HepG2 (cell line): ENCODE measurements around the gene WDR18.

Experiments used
- FOXP1 ChIP-seq, 2 experiments: fragments of 450-650 bp in 1 of 2; IDR thresholded peaks; 2 replicates each; pipeline ENCODE4 v1.6.1; 2017 to 2018; ENCODE audit warnings: antibody characterized with exemption in 1 of 2
- MEIS2 ChIP-seq: sonication (generic); formaldehyde crosslinking; IDR thresholded peaks from 2 replicates; pipeline ENCODE4 v1.9.0; 2021; ENCODE audit warnings: mild to moderate bottlenecking, missing genetic modification reagents
- MYNN ChIP-seq: sonication (generic); formaldehyde crosslinking; IDR thresholded peaks from 2 replicates; pipeline ENCODE4 v1.4.0; 2020; ENCODE audit warnings: mild to moderate bottlenecking, low read depth, missing genetic modification reagents
- ZBTB33 ChIP-seq: sonication (generic); formaldehyde crosslinking; IDR thresholded peaks from 2 replicates; pipeline ENCODE4 v1.4.0; 2020; ENCODE audit warnings: missing genetic modification reagents
- ZFP37 ChIP-seq: sonication (generic); formaldehyde crosslinking; IDR thresholded peaks from 2 replicates; pipeline ENCODE4 v1.4.0; 2020; ENCODE audit warnings: missing genetic modification reagents, borderline replicate concordance
- ZFP90 ChIP-seq: sonication (generic); formaldehyde crosslinking; IDR thresholded peaks from 2 replicates; pipeline ENCODE4 v1.8.0; 2022; ENCODE audit warnings: missing genetic modification reagents, mild to moderate bottlenecking, inconsistent platforms, borderline replicate concordance
- ZSCAN25 ChIP-seq: sonication (generic); formaldehyde crosslinking; IDR thresholded peaks from 2 replicates; pipeline ENCODE4 v1.8.0; 2022; ENCODE audit warnings: mild to moderate bottlenecking, missing genetic modification reagents
- TF ChIP-seq, protein P1 (sequence below): sonication (generic); formaldehyde crosslinking; IDR thresholded peaks from 2 replicates; pipeline ENCODE4 v1.4.0; 2020; ENCODE audit warnings: missing genetic modification reagents, mild to moderate bottlenecking, borderline replicate concordance
- TF ChIP-seq, protein P2 (sequence below), 2 experiments: fragments of 450-650 bp in 1 of 2; sonication (generic) in 1 of 2; formaldehyde crosslinking; IDR thresholded peaks; 2 replicates each; pipeline versions ENCODE4 v1.5.0 to v1.8.0; 2020 to 2022; ENCODE audit warnings: mild to moderate bottlenecking in 1 of 2, missing genetic modification reagents in 1 of 2
- TF ChIP-seq, protein P3 (sequence below): sonication (generic); formaldehyde crosslinking; IDR thresholded peaks from 2 replicates; pipeline ENCODE4 v1.4.0; 2020; ENCODE audit warnings: missing genetic modification reagents, mild to moderate bottlenecking, borderline replicate concordance

DNA sequence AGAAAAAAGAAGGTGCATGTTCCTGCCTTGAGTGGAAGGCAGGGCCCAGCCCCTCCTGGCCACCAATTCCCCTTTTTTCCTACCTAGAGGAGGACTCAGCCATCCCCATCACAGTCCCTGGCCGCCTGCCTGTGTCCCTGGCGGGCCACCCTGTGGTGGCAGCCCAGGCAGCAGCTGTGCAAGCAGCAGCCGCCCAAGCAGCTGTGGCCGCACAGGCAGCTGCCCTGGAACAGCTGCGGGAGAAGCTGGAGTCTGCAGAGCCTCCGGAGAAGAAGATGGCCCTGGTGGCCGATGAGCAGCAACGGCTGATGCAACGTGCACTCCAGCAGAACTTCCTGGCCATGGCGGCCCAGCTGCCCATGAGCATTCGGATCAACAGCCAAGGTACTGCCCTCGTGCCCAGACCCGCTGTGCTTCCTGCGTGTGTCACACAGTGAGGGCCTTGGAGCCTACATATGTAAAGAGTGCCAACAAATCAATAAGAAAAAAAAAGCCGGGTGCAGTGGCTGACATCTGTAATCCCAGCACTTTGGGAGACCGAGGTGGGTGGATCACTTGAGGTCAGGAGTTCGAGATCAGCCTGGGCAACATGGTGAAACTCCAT lies 17.6 kb upstream of the WDR18 start:
- TF ChIP-seq MEIS2 (CRISPR knock-in tag) (no peak), ZBTB33 (peak; percentile 94), ZSCAN25 (CRISPR knock-in tag) (no peak), ZFP90 (CRISPR knock-in tag) (no peak), MYNN (CRISPR knock-in tag) (no peak), FOXP1 (IDR thresholded peaks at IDR 0.05) (no peak), FOXP1 (CRISPR knock-in tag; IDR thresholded peaks at IDR 0.05) (no peak), ZFP37 (CRISPR knock-in tag) (no peak)
- TF ChIP-seq, protein P1, sequence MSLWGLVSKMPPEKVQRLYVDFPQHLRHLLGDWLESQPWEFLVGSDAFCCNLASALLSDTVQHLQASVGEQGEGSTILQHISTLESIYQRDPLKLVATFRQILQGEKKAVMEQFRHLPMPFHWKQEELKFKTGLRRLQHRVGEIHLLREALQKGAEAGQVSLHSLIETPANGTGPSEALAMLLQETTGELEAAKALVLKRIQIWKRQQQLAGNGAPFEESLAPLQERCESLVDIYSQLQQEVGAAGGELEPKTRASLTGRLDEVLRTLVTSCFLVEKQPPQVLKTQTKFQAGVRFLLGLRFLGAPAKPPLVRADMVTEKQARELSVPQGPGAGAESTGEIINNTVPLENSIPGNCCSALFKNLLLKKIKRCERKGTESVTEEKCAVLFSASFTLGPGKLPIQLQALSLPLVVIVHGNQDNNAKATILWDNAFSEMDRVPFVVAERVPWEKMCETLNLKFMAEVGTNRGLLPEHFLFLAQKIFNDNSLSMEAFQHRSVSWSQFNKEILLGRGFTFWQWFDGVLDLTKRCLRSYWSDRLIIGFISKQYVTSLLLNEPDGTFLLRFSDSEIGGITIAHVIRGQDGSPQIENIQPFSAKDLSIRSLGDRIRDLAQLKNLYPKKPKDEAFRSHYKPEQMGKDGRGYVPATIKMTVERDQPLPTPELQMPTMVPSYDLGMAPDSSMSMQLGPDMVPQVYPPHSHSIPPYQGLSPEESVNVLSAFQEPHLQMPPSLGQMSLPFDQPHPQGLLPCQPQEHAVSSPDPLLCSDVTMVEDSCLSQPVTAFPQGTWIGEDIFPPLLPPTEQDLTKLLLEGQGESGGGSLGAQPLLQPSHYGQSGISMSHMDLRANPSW: no peak
- TF ChIP-seq, protein P2, sequence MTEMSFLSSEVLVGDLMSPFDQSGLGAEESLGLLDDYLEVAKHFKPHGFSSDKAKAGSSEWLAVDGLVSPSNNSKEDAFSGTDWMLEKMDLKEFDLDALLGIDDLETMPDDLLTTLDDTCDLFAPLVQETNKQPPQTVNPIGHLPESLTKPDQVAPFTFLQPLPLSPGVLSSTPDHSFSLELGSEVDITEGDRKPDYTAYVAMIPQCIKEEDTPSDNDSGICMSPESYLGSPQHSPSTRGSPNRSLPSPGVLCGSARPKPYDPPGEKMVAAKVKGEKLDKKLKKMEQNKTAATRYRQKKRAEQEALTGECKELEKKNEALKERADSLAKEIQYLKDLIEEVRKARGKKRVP (CRISPR knock-in tag; IDR thresholded peaks at IDR 0.05): no peak
- TF ChIP-seq, protein P3, sequence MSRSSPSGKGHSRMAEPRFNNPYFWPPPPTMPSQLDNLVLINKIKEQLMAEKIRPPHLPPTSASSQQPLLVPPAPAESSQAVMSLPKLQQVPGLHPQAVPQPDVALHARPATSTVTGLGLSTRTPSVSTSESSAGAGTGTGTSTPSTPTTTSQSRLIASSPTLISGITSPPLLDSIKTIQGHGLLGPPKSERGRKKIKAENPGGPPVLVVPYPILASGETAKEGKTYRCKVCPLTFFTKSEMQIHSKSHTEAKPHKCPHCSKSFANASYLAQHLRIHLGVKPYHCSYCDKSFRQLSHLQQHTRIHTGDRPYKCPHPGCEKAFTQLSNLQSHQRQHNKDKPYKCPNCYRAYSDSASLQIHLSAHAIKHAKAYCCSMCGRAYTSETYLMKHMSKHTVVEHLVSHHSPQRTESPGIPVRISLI (CRISPR knock-in tag): no peak
